Activated CD4-positive, alpha-beta T cell treated with anti-CD3 and anti-CD28 coated beads for 24 hours (primary cell): Measurements from ENCODE around the gene MBLAC2.

Source experiments
- DNase-seq, 2 donors: peaks; one replicate each; pipeline ENCODE4 v3.0.0-alpha.2; 2020; ENCODE audit warnings: low read depth in 2 of 2

MBLAC2 gene

GRCh38 chr5:90461288-90461687, 13.3 kb downstream of the MBLAC2 start:
- DNase-seq = no peak

DNA sequence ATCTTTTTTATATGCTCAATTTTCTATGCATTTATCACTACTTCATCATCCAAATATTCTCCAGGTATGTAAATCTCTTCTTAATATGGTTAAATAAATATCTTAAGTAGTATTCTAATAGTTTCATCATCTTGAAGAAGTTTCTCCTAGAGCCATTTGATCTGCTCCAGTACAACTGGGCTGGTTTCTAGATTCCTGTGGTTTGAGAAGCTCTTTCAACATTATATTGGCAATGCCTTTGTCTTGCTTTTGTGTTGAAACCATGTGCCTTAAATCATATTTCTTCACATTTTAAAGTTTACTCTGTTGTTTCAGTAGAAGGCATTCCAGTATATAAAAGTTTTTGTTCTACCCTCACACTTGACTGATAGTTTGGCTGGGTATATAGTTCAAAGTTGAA, 27.6 kb downstream of the MBLAC2 start:
- DNase-seq = no peak

- no peak for DNase-seq
Observed at GRCh38 chr5:90440644-90441043, 33.9 kb downstream of the MBLAC2 start.

DNA sequence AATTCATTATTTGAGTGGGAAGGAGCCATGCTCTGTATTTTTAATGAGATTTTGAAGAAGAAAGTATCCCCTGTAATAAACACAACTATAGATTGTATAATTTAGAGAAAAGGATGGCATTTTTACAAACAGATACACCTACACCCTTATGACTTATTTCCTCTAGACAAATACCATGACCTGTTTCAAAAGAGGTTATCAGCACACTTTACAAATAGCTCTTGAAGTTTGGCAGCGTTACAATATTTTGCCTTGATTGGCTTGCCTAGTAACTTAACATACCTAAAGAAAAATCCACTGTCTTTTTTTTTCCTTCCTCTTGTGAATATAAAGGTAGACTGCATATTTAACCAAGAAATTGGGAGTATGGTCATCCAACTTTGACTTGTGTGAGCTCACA, 36.5 kb downstream of the MBLAC2 start:
- no peak for DNase-seq

DNA sequence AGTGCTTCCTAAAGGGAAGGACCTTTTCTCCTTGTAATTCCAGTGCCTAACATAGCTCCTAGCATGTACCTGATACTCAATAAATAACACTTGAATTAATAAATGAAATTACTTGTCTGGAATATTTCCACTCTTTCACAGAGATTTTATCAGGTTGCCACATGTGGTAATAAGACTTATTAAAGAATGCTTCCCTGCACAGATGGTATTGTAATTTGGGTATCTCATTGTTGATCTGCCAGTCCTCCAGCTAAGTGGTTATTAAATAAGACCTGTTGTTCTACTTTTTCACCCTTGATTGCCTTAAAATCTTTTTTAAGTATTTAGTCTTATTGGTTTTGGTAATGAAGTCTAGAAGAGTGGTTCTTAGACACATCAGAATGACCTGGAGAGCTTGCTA, 36.9 kb downstream of the MBLAC2 start:
- no peak for DNase-seq

GRCh38 chr5:90434116-90434714, 40.4 kb downstream of the MBLAC2 start:
- DNase-seq = peak; percentile 10 to 19

DNA sequence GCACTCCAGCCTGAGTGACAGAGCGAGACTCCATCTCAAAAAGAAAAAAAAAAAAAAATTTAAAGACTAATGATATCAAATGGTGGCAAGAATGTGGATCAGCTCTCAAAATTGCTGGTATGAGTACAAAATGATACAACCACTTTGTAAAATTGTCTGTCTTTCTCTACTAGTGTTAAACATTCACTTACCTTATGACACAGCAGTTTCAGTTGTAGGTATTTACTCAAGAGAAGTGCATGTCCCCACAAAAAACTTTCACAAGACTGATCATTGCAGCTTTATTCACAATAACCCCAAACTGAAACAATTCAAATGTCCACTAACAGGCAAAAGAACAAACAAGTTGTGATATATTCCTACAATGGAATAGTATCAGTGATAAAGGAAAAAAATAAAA, 50.3 kb downstream of the MBLAC2 start:
- DNase-seq = no peak

DNA sequence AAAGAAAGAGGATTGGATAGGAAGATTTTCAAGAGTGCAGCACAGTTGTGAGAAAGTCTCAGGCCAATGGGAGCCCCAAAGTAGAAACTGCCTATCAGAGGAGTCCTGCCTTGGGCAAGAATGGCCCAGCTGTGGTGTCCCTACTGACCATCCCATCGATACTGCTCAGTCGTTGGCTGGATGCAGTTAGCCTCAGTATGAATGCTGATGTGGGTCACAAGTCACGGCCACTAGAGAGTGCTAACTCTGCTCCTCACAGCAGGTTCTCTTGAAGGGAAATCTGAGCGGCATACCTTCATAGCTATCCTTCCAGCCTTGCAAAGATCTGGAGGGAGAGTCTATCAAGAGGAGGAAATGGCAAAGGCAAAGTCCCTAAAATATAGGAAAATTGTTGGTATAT, 53.4 kb downstream of the MBLAC2 start:
- no peak for DNase-seq

GRCh38 chr5:90418214-90418613, 56.4 kb downstream of the MBLAC2 start:
- no peak for DNase-seq

DNA sequence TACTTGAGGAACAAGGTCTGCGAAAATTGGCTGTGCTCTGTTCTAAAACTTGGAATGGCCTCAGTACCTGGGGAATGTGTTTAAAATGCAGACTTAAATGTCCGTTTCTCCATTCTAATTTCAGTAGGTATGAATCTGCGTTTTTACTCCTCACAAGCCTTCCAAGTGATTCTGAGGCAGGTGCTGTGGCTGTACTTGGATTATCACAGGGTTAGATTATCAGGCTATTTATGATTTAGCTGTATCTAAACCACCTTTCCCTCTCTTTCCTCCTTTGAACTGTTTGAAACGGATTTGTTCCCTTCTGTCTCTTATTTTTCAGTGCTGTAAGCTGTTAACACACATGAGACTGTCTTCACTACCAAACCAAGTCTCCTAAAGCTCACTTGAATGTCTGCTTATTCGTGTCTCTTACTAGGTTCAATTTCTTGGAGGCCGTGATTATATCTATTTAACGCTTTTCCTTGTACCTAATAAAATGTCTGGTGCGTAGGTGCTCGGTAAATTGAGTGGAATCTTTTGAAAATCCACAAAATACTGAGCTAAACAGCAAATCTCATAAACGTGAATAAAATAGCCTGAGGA, 64.3 kb downstream of the MBLAC2 start:
- DNase-seq = no peak

- peak; percentile 81 to 85 for DNase-seq
Observed at GRCh38 chr5:90409318-90410177, 65.0 kb downstream of the MBLAC2 start, which contains the start of gene CETN3. CETN3 (minus strand) TSS chr5:90409756; CDS start chr5:90409661, 95 bp downstream.

DNA sequence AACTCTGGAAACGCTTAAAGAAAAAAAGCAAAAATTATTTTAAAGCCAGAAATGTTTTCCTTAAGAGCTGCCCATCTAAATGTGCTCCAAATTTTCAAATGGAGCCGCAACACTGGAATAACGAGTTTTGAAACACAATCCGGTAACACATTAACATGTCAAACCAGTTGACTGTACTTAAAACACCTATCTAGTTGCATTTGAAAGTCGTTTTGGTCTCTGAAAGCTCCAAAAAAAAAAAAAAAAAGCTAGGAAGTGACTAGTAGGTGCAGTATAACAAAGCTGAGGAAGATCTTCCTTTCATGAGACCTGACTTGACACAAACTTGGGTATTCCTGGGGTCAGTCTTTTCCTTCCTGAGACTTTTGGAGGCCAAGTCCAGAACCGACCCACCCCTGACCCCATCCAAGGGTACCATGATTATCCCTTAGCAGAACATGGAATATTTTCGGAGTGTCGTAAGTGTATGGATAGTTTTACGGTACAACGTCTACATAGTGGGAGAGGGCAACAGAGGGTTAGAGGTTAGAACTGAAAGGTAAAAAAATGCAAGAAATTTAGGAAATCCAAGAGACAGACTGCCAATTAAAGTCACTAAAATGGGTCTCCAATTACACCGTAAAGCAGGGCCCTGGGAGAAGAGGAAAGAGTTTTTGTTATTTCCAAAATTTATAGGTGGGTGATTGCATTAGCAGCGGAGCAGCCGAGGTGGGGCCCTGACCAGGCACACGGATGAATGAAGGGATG, 65.8 kb downstream of the MBLAC2 start:
- DNase-seq = no peak
